HG03558 (cell line): ENCODE results near the gene CREB5.
"Not testable (repeated sequence)": the region's sequence is repeated elsewhere in the genome, so short reads cannot be mapped to it uniquely, and the experiment has no call there.

Source experiments
- ATAC-seq: cut with Tn5 transposase; IDR thresholded peaks from one replicate; pipeline ENCODE4 v1.9.1; 2021; ENCODE audit warnings: moderate number of reproducible peaks; ENCODE audit not compliant: unreplicated experiment; ENCODE audit errors: extremely low read depth

CREB5 gene

DNA sequence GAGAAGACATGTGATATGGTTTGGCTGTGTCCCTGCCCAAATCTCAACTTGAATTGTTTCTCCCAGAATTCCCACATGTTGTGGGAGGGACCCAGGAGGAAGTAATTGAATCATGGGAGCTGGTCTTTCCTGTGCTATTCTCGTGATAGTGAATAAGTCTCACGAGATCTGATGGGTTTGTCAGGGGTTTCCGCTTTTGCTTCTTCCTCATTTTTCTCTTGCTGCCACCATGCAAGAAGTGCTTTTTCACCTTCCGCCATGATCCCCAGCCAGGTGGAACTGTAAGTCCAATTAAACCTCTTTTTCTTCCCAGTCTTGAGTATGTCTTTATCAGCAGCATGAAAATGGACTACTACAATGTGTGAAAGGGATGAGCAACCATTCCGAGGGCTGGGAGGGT is 185.7 kb downstream of the CREB5 start:
- not testable (repeated sequence) for ATAC-seq

- ATAC-seq = no peak
These were observed 186.3 kb downstream of the CREB5 start for GRCh38 chr7:28598586-28598985.

DNA sequence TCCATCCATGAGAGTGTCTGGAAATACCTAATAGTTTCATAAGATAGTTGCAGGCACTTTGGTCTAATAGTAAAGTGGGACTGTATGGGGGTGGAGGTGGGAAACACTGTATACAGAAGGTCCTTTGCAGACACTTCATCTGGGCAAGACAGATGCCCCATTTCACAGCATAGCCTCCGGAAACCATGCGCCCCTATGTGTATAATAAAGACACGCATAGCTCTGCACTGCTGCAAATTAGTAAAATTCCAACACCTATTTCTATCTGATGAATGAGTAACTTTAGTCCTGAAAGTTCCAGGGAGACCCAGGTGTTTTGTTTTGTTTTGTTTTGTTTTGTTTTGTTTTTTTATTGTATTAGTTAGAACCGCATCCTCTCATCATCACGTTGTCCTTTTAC is 187.1 kb downstream of the CREB5 start:
- no peak for ATAC-seq

DNA sequence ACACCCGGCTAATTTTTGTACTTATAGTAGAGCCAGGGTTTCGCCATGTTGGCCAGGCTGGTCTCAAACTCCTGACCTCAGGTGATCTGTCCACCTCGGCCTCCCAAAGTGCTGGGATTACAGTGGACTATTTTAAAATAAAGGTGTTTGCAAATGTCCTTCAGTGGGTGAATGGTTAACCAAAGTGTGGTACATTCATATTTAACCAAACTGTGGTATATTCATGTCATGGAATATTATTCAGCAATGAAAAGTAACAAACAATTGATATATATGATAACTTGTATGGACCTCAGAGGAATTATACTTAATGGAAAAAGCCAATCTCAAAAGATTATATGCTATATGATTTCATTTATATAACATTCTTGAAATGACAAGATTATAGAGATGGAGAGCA is 190.0 kb downstream of the CREB5 start:
- ATAC-seq = no peak

DNA sequence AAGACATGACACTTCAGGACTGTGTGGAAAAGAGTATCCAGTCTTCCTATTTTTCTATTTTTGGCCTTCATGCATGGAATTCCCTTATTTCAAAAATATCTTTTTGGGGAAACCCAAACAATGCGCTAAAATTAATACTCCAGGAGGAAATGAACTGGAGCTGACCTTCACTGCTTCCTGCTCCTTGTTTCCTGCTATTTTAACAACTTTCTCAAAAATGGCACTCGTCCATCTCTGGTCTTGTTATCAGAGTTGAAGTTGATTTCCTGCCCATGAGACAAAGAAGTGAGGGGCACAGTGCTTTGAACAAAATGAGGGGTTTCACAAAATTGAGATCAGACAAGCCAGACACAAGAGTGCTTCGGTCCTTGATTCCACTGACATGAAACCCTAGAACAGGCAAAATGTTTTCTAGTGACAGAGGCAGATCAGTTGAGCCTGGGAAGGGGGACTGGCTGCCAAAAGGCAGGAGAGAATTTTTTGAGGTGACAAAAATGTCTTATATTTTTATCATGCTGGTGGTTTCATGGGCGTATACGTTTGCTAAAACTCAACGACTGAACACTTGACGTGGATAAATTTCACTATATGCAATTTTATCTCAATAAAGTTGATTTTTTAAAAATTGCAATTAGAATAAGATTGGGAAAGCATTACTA is 193.2 kb downstream of the CREB5 start:
- ATAC-seq = no peak

DNA sequence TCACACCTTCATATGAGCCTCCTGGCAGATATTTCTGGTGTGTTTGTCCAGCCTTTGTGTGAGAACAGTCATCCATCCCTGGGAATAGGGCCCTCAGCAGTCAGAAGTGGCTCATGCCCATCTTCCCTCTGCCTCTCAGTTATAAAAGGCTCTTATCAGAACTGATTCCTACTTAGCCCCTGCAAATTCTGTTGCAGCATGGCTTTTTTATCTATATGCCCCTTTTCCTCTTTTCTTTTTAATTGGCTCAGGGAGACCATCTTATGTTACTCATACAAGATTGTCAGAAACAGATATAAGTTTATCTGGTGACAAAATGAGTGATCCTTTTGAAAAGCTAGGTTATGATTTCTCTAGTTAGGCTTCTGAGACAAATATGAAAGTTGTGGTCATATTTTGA is 194.1 kb downstream of the CREB5 start:
- no peak for ATAC-seq

DNA sequence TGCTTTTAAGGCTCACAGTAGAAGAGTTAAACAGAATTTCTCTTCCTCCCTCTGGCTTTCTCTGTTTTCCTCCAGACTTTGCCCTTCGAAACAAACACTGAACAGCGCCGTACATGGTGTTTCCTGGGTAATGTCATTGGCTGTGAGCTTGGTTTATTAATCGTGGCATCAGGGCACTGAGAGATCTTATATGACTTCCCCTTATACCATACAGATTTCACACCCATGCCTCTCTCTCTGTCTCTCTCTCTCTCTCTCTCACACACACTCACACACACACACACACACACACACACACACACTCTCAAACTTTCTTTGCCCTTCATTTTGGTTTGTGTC is 195.5 kb downstream of the CREB5 start:
- no peak for ATAC-seq

DNA sequence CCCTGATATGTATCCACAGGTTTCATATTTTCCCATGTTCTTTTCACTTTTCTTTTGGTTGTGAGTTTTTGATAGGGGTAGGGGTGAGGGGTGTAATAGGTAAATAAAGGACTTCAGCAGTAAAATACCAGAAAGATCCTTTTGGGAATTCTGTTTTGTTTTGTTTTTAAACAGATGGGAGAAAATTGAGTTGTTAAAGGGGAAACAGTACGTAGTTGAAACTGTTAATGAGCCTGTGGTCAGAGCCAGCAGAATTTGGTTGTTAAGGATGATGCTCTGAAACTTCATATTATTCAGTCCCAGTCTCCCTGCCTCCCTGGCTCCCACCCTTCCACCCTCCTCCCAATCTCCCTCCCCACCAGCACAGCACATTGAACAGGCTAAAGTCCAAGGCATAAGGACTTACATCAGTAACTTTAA is 195.9 kb downstream of the CREB5 start:
- ATAC-seq = no peak

DNA sequence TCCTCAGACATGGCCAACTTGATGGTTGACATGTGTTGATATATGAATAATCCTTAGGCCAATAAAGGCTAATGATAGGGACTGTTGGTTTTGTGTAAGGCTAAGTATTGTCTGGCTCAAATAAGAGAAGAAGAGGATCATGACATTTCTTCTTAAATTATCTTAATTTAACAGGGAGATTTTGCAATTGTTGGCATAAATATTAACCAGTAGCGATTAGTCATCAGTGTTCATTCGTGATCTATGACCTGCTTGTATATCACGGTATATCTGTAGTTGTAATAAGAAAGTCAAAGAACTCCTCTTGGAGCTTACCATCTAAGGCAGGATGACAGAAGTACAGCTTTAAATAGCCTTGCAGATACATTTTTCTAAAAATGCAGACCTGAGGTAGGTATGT is 196.4 kb downstream of the CREB5 start:
- ATAC-seq = no peak

DNA sequence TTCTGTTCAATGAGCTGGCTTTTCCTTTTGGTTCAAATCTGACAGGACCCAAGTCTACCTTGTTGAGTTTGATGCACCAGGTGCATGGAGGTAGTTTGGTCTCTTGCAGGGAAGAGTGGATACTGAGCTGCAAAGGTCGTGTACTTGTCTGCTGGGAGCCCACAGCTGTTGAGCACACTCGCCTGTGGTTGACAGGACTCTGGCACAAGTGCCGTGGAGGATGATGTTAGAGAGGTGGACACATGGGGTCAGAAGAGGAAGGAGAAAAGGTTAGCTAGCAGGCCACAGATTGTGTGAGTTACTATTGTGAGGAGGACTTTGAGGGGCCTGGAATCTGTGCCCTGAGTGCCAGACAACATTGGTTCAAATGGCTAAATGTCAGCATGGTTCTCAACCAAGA is 197.3 kb downstream of the CREB5 start:
- ATAC-seq = no peak

DNA sequence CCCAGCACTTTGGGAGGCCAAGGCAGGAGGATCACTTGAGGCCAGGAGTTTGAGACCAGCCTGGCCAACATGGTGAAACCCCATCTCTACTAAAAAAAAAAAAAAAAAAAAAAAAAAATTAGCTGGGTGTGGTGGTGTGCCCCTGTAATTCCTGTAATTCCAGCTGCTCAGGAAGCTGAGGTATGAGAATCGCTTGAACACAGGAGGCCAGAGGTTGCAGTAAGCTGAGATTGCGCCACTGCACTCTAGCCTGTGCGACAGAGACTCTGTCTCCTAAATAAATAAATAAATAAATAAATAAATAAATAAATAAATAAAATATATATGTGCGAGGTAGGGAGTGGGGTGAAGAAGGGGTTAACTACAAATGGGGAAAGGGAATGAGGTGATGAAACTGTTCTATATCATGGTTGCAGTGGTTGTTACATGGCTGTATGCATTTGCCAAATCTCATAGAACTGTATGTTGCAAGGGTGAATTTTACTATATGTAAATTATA is 199.1 kb downstream of the CREB5 start:
- ATAC-seq = not testable (repeated sequence)

DNA sequence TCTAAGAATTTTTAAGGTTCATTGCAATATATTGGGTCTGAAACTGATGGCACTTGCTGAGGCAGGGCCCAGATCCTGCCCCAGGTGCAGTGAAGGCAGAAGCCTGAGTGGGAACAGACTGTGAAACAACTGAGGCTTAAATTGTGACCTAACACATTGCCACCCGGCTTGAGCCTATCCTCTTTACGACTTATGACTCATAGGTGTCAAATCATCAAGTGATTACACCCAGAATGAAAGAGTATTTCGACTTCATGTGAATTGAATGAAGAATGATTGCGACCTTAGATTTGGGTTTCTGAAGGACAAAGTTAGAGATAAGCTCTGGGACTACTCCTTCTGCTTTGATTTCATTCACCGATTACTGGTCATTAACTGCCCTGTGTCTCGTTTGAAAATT is 200.9 kb downstream of the CREB5 start:
- ATAC-seq = no peak

- no peak for ATAC-seq
These were observed 202.8 kb downstream of the CREB5 start for GRCh38 chr7:28615091-28615490.

DNA sequence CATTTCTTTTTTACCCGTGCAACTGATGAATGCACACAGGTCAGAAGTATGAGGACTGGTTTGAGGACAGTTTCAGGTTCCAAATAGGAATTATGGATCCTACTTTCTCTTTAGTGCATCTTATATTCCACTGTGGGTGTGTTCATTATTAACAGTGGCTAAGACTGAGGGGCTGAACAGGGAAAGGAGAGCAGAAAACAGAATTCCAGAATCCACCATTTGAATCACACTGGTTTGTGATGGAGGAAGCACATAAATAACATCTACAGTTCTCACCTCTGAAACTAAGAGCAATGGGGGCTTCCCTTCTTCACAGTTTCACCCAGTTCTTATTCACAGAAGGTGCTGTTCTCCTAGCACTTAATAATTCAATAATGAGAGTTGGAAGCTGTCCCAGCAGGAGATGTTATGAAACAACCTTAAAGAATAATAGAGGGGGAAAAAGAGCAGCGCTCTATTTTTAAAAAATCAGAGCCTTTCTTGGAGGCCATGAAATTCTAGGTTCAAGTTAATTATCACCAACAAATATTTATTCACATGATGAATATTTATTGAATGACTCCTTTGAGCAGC is 205.1 kb downstream of the CREB5 start:
- ATAC-seq = no peak

- no peak for ATAC-seq
These were observed 206.1 kb downstream of the CREB5 start for GRCh38 chr7:28618383-28618782.

DNA sequence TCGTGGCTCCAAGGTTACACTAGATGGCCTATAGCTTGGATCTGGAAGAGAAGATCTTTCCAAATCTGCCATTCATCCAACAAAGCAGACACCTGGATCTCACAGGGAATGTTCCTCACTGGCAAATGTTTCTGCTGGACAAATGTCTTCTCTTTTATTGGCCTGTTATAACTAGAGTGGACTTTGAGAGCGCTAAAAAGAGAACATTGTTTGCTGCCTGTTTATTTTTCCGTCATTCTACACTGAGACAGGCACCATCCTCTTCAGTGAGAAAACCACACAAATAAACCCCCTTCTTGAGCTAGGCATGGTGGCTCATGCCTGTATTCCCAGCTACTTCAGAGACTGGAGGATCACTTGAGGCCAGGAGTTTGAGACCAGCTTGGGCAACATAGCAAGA is 206.9 kb downstream of the CREB5 start:
- ATAC-seq = no peak

GRCh38 chr7:28621369-28621841 is 209.1 kb downstream of the CREB5 start:
- no peak for ATAC-seq

DNA sequence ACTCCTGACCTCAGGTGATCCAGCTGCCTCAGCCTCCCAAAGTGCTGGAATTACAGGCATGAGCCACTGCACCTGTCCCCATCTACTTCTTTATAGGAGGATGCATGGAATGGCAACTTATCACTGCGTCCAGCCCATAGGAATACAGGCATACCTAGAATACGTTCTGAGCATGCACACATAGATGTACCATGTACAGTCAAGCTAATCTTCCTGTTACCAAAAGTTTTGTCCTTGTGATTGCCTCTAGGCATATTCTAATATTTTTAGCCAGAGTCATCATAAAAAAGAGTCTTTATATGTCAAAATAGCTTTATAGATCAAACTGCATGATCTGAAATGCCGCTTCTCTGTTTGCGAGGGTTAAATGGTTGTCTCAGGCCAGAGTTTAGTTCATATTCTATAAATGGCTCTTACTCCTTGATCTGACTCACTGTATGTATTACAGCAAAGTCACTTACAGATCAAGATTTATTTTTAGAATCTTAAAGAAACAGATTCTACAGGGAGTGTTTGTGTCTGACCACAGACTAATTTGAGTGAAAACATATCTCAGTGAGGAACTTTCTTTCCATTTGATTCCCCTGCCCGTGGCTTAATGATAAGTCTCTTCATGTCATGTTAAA is 210.9 kb downstream of the CREB5 start:
- ATAC-seq = no peak

DNA sequence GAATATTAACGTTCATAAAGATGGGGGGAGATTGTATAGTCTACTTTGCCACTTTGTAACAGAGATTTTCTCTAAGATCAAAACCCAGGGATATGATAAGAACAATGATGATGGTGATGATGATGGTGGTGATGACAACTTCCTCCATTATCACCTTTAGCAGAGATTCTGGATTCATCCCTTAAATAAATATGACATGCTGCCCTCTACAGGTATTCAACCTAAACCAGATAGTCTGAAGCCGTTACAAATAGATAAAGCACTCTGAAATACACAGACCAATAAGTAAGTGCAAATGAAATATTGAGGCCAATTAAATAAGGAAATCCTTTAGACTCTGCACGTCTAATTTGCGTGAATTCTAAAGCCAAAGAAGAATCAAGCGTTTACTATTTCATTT is 211.5 kb downstream of the CREB5 start:
- ATAC-seq = no peak

- ATAC-seq = no peak
These were observed 213.1 kb downstream of the CREB5 start for GRCh38 chr7:28625432-28625831.

- no peak for ATAC-seq
These were observed 213.9 kb downstream of the CREB5 start for GRCh38 chr7:28626221-28626620.
